Bronchial epithelial cell (primary cell): ENCODE data around the gene PHACTR3. TPM values are rescaled to one million over a fixed set of nuclear protein-coding genes. Genes with fewer than 3 reads are reported as not detected.
A peak's percentile ranks its signal among the peaks of the same experiment; 100 is the strongest.

ENCODE experiments used
- DNase-seq: peaks from one replicate; pipeline ENCODE4 v3.0.0-alpha.2; 2010; ENCODE audit warnings: low read depth
- FAIRE-seq: peaks from 2 replicates; lab custom pipeline; 2011; peaks lifted over from hg19 to GRCh38; lab: Jason Lieb, UNC
- H3K27me3 ChIP-seq: 2 replicates; pipeline ENCODE4 v1.5.1; 2011; ENCODE audit warnings: low read length; ENCODE audit not compliant: control insufficient read depth, insufficient read depth
- H3K36me3 ChIP-seq: 2 replicates; pipeline ENCODE4 v1.5.1; 2011; ENCODE audit warnings: low read length; ENCODE audit not compliant: control insufficient read depth, insufficient read depth
- H3K4me3 ChIP-seq: 2 replicates; pipeline ENCODE4 v1.5.1; 2011; ENCODE audit warnings: mild to moderate bottlenecking, low read depth, low read length, control low read depth
- CTCF ChIP-seq: IDR thresholded peaks from 2 replicates; pipeline ENCODE4 v1.5.1; 2011; ENCODE audit warnings: mild to moderate bottlenecking, moderate library complexity, low read length, control low read depth, inconsistent platforms; ENCODE audit not compliant: insufficient read depth, severe bottlenecking
- total RNA-seq: library from RNA; depleted of rRNA; stranded (reverse); fragments of >200 nt; gene quantifications from 2 replicates; pipeline ENCODE4 v1.2.1, GENCODE V29; 2014

Gene PHACTR3
- total RNA-seq, 1 donor from 2014 or later, result 15.0 TPM

DNA sequence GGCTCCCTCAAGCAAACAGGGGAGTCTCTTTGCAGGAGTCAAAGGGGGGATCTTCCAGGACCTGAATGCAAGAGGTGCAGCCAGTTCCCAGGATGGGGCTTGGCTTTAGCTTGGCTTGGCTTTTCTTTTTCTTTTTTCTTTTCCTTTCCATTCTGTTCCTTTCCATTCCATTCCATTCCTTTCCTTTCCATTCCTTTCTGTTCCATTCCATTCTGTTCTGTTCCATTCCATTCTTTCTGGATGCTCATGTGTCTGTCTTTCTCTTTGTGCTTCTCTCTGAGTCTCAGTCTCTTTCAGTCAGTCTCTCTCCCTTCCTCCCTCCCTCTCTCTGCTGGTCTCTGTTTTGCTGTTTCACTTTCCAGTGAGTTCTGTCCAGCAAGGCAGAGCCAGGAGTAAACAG, 163.3 kb downstream of the PHACTR3 start:
- TF ChIP-seq CTCF, result no peak
- FAIRE-seq, result peak; percentile 100
- no peaks in the 10 kb centered on the region for H3K27me3 ChIP-seq
- no peak for DNase-seq
- no peak overlapping the region for H3K4me3 ChIP-seq
- no peaks in the 10 kb centered on the region for H3K36me3 ChIP-seq

DNA sequence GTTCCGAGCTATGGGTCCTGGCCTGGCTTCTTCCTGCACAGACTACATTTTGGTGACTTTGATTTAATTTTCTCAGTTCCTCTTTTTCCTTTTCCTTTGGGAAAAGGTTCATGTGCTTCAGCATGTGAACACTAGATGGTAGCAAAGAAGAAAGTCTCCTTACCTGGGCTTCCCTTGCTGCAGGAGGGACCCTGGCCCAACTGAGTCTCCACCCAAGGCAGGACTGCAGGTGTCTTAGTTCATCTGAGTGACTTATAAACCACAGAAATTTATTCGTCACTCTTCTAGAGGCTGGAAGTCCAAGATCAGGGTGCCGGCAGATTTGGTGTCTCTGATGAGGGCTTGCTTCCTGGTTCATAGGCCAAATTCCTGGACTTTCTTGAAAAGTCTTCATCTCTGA, 165.9 kb downstream of the PHACTR3 start:
- no peaks in the 10 kb centered on the region for H3K36me3 ChIP-seq
- no peaks in the 10 kb centered on the region for H3K27me3 ChIP-seq
- H3K4me3 ChIP-seq, result no peak overlapping the region
- FAIRE-seq, result no peak
- no peak for DNase-seq
- peak; percentile 21 for TF ChIP-seq CTCF

- TF ChIP-seq CTCF, result no peak
- H3K4me3 ChIP-seq, result no peak overlapping the region
These were observed 166.5 kb downstream of the PHACTR3 start for GRCh38 chr20:59770851-59771250.

GRCh38 chr20:59771506-59772372, 167.4 kb downstream of the PHACTR3 start:
- DNase-seq (no peak), FAIRE-seq (no peak)
- Histone ChIP-seq H3K4me3 (no peak overlapping the region), H3K36me3 (no peaks in the 10 kb centered on the region), H3K27me3 (no peaks in the 10 kb centered on the region)
- TF ChIP-seq CTCF, result no peak

More at GRCh38 chr20:59770851-59771250, 166.5 kb downstream of the PHACTR3 start:
- DNase-seq, result no peak
- H3K36me3 ChIP-seq, result no peaks in the 10 kb centered on the region
- H3K27me3 ChIP-seq, result no peaks in the 10 kb centered on the region
- no peak for FAIRE-seq

DNA sequence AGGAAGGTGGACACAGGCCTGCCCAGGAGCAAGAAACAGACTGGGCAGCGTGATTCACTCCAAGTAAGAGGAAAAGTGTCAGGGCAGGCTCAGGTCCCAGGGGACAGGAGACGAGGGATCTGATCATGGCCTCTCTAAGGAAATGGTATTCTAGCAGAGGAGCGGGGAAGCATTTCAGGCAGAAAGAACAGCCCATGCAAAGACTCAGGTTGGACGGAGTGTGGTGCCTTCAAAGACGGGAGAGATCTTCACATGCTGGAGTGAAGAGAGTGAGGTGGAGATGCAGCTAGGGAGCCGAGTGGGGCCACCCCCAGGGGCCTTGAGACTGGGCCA, 168.0 kb downstream of the PHACTR3 start:
- no peaks in the 10 kb centered on the region for H3K27me3 ChIP-seq
- no peak for DNase-seq
- no peak for FAIRE-seq
- no peaks in the 10 kb centered on the region for H3K36me3 ChIP-seq
- H3K4me3 ChIP-seq, result no peak overlapping the region
- TF ChIP-seq CTCF, result no peak
